Activated T-helper 1 cell treated with anti-CD3 and anti-CD28 coated beads, Interleukin-12 subunit alpha, Interleukin-12 subunit beta, Interleukin-2, Interleukin-4 antibody, amounts not matched to agents 30 ng/mL and 10 ng/mL and 1 ng/mL, durations not matched to agents 14 hours and 24 hours and 36 hours (primary cell): ENCODE results near the gene KRTAP5-3. TPM values are rescaled to one million over a fixed set of nuclear protein-coding genes. Genes with fewer than 3 reads are reported as not detected.

Source experiments
- DNase-seq: peaks from one replicate; pipeline ENCODE4 v3.0.0; 2021; ENCODE audit warnings: low spot score
- H3K27ac Mint-ChIP-seq: one replicate; pipeline ENCODE4 v1.8.0; 2021; ENCODE audit warnings: mild to moderate bottlenecking, mixed read lengths
- H3K27me3 Mint-ChIP-seq: one replicate; pipeline ENCODE4 v1.8.0; 2022; ENCODE audit warnings: mild to moderate bottlenecking, moderate library complexity, mixed read lengths; ENCODE audit not compliant: insufficient read depth
- H3K36me3 Mint-ChIP-seq: one replicate; pipeline ENCODE4 v1.8.0; 2021; ENCODE audit warnings: low read depth, mixed read lengths
- H3K4me1 Mint-ChIP-seq: one replicate; pipeline ENCODE4 v1.8.0; 2021; ENCODE audit warnings: low read depth, mixed read lengths
- H3K4me3 Mint-ChIP-seq: one replicate; pipeline ENCODE4 v1.8.0; 2021; ENCODE audit warnings: mild to moderate bottlenecking, moderate library complexity, mixed read lengths
- H3K9me3 Mint-ChIP-seq: one replicate; pipeline ENCODE4 v1.8.0; 2021; ENCODE audit warnings: mixed read lengths
- intact Hi-C: fragments of 100-400 bp; cut with micrococcal nuclease; formaldehyde crosslinking; loops from one replicate; pipeline ENCODE4 v1.15.1; 2024
- total RNA-seq: library from RNA; stranded (reverse); gene quantifications from 2 replicates; pipeline ENCODE4 v1.2.3, GENCODE V29; 2022

Gene KRTAP5-3
- total RNA-seq, 1 donor from 2014 or later, result not detected

GRCh38 chr11:1561266-1561665 lies 47.0 kb downstream of the KRTAP5-3 start:
- Mint-ChIP-seq H3K27ac (no peak overlapping the region), H3K4me1 (no peaks in the 10 kb centered on the region), H3K27me3 (no peaks in the 10 kb centered on the region), H3K4me3 (no peak overlapping the region), H3K36me3 (no peaks in the 10 kb centered on the region), H3K9me3 (no peaks in the 10 kb centered on the region)
- intact Hi-C loops, result no loop called here
- no peak for DNase-seq

DNA sequence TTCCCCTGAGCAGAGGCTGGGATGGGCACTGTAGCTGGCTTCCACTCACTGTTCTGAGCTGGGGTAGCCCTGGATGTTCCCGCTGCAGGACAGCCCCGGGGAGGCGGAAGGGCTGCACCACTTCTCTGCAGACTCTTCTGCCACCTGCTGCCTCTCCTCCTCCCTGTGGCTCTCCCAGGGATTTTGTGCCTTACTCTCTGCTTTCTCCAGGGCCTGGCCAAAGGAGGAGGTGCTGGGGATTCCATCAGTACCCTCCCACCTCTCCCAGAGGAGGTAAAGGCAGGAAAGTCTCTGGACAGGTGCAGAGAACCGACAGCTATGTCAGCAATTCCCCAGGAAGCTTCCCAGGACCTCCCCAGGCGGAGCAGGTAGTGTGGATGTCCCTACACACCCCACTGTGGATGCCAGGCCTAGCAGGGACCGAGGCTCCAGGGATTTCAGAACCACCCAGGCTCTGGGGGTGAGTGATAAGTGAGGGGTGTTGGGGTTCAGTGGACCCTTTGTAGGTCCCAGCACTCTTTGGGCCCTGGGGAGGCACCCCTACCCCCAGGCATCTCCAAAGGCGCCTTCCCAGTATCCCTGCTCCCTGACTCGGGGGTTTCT lies 47.5 kb downstream of the KRTAP5-3 start:
- Mint-ChIP-seq H3K9me3 (no peaks in the 10 kb centered on the region), H3K27ac (no peak overlapping the region), H3K36me3 (no peaks in the 10 kb centered on the region), H3K27me3 (no peaks in the 10 kb centered on the region), H3K4me3 (no peak overlapping the region), H3K4me1 (no peaks in the 10 kb centered on the region)
- intact Hi-C loops, result no loop called here
- no peak for DNase-seq

GRCh38 chr11:1560002-1560648 lies 48.1 kb downstream of the KRTAP5-3 start:
- H3K4me1 Mint-ChIP-seq, result no peaks in the 10 kb centered on the region
- intact Hi-C loops, result no loop called here
- no peak for DNase-seq
- H3K4me3 Mint-ChIP-seq, result no peak overlapping the region
- no peaks in the 10 kb centered on the region for H3K36me3 Mint-ChIP-seq
- no peaks in the 10 kb centered on the region for H3K27me3 Mint-ChIP-seq
- no peaks in the 10 kb centered on the region for H3K9me3 Mint-ChIP-seq
- H3K27ac Mint-ChIP-seq, result no peak overlapping the region

DNA sequence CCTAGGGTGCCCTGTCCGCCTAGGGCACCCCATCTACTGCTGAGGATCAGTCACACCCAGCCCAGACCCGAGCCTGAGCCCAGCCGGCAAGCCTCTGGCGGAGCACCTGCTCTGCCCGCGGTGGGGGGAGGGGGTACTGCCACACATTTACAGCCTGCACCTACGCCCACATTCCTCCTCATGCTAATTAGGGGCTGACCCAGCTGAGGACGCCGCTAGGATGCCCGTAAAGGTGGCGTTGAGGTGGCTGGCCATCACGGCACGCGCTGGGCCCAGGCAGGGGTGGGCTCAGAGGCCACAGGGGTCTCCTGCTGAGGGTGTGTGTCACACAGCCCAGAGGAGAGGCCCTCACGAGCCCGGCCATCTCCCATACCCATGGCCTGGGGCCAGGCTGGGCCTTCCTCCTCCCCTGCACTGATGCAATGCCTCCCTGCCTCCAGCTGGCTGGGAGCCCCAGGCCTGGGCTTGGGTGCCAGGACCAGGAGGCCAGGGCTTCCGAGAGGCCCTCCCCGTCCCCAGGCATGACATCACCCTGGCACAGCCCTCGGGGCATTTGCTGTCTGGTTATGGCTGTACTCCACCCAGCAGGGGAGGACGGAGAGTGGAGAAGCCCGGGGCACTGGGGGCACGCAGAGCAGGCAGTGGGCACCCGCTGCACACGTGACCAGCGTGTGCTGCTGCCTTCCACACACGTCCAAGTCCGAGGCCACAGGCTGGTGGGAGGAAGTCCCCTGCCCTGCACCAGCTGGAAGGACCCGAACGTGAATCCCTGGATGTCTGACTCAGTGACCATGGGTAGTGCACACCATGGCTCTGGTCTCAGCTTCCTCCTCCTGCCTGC lies 48.9 kb downstream of the KRTAP5-3 start:
- Mint-ChIP-seq H3K9me3 (no peaks in the 10 kb centered on the region), H3K27ac (no peak overlapping the region), H3K4me3 (no peak overlapping the region), H3K36me3 (no peaks in the 10 kb centered on the region), H3K27me3 (peaks cover 2% of the 10 kb centered on the region), H3K4me1 (no peaks in the 10 kb centered on the region)
- intact Hi-C loops, result no loop called here
- DNase-seq, result no peak

DNA sequence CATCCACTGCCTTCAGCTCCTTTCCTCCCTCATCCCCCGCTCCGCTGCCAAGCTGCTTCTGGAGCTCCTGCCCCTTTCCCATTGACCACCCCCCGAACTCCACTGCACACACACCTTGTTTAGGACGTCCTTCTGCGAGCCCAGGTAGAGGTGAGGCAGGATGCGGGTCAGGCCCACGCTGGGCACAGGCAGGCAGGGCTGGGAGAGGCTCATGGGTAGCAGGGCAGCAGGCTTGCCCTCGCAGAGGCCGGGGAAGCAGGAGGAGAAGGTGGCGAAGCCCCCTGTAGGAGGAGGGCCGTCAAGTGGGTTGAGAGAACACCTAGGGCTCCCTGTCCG lies 49.5 kb downstream of the KRTAP5-3 start:
- intact Hi-C loops, result no loop called here
- Mint-ChIP-seq H3K27me3 (peaks cover 2% of the 10 kb centered on the region), H3K9me3 (no peaks in the 10 kb centered on the region), H3K4me3 (no peak overlapping the region), H3K4me1 (no peaks in the 10 kb centered on the region), H3K36me3 (no peaks in the 10 kb centered on the region), H3K27ac (no peak overlapping the region)
- no peak for DNase-seq

DNA sequence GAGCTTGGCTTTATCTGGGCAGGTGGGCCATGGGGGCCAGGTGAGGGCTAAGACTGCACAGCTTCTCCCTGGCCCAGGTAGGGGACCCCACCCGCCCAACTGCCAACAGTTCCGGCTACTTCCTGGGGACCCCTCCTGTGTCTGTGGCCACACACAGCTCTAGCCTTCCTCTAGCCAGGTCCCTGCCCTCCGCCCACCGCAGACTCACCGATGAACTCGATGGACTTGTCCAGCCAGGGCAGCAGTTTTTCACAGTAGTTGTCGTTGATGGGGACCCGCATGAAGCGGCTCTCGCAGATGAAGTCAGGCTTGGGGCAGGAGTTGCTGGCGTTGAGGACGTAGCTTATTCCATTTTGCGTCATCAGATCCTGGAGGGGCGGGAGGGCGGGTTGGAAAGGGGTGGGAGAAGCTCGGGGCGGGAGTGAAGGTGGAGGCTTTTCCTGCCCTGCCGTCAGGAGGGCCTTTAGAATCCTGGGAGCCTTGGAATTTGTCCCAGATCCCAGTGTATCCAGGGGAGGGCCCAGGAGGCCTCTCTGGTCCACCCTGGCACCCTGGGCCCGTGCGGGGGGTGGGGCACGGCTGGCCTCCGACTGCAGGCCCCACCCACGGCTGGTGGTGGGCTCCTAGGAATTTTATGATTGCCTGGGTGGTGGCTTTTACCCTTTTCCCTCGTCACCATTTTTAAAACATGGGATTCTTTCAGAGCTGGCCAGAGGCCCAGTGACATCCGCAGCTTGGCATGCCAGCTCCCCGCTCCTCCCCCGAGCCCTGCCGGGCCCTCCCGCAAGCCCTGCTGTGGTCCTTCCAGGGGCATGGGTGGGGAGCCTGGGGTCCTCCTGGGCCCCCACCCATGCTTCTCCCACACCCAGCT lies 50.1 kb downstream of the KRTAP5-3 start:
- intact Hi-C loops, result no loop called here
- no peak overlapping the region for H3K27ac Mint-ChIP-seq
- no peak overlapping the region for H3K4me3 Mint-ChIP-seq
- H3K36me3 Mint-ChIP-seq, result no peaks in the 10 kb centered on the region
- no peaks in the 10 kb centered on the region for H3K9me3 Mint-ChIP-seq
- no peaks in the 10 kb centered on the region for H3K4me1 Mint-ChIP-seq
- H3K27me3 Mint-ChIP-seq, result peaks cover 2% of the 10 kb centered on the region
- DNase-seq, result no peak

Other genes with a start within 250 kb of the KRTAP5-3 start
- 0.36 and 0.47 TPM in 2 replicates for gene BRSK2, start 218.5 kb downstream of the KRTAP5-3 start, total RNA-seq
- gene MOB2, start 121.7 kb downstream of the KRTAP5-3 start, total RNA-seq, result 22.6 and 27.5 TPM in 2 replicates
- 2.3 and 2.4 TPM in 2 replicates for gene DUSP8, start 36.2 kb downstream of the KRTAP5-3 start, total RNA-seq
- not detected in 2 replicates for gene KRTAP5-1, start 23.2 kb downstream of the KRTAP5-3 start, total RNA-seq
- gene KRTAP5-2, start 10.2 kb downstream of the KRTAP5-3 start, total RNA-seq, result not detected in 2 replicates
- not detected in 2 replicates for gene KRTAP5-4, start 13.7 kb upstream of the KRTAP5-3 start, total RNA-seq
- not detected in 2 replicates for gene KRTAP5-5, start 21.3 kb upstream of the KRTAP5-3 start, total RNA-seq
- not detected in 2 replicates for gene KRTAP5-6, start 88.7 kb upstream of the KRTAP5-3 start, total RNA-seq
- 0.32 and 0.52 TPM in 2 replicates for gene IFITM10, start 142.1 kb upstream of the KRTAP5-3 start, total RNA-seq
- gene CTSD, start 155.5 kb upstream of the KRTAP5-3 start, total RNA-seq, result 84.2 and 92.1 TPM in 2 replicates
- not detected in 2 replicates for gene SYT8, start 226.5 kb upstream of the KRTAP5-3 start, total RNA-seq
- gene TNNI2, start 230.5 kb upstream of the KRTAP5-3 start, total RNA-seq, result not detected in 2 replicates
- 257 and 262 TPM in 2 replicates for gene LSP1, start 244.6 kb upstream of the KRTAP5-3 start, total RNA-seq